Upper lobe of right lung (tissue), 1 donor: ENCODE data around the gene DNAJB12. TPM values are rescaled to one million over a fixed set of nuclear protein-coding genes. Genes with fewer than 3 reads are reported as not detected.
"Not testable (repeated sequence)": the region's sequence is repeated elsewhere in the genome, so short reads cannot be mapped to it uniquely, and the experiment has no call there.

ENCODE experiments used
- ATAC-seq: fragments of 200-7000 bp; cut with Tn5 transposase; one replicate; pipeline ENCODE4 v1.9.1; 2020; ENCODE audit warnings: mild to moderate bottlenecking, moderate library complexity
- DNase-seq: peaks from one replicate; pipeline ENCODE4 v3.0.0-alpha.2; 2020
- H3K27ac ChIP-seq: fragments of 200-600 bp; one replicate; pipeline ENCODE4 v1.8.0; 2022
- H3K27me3 ChIP-seq: fragments of 200-600 bp; one replicate; pipeline ENCODE4 v1.8.0; 2022; ENCODE audit warnings: mild to moderate bottlenecking
- H3K36me3 ChIP-seq: fragments of 200-600 bp; one replicate; pipeline ENCODE4 v1.8.0; 2022
- H3K4me1 ChIP-seq: fragments of 200-600 bp; one replicate; pipeline ENCODE4 v1.8.0; 2022
- H3K4me3 ChIP-seq: fragments of 200-600 bp; one replicate; pipeline ENCODE4 v1.8.0; 2022; ENCODE audit warnings: mild to moderate bottlenecking
- H3K9me3 ChIP-seq: fragments of 200-600 bp; one replicate; pipeline ENCODE4 v1.8.0; 2022
- CTCF ChIP-seq: fragments of 200-600 bp; IDR thresholded peaks from one replicate; pipeline ENCODE4 v1.8.0; 2022; ENCODE audit warnings: antibody characterized with exemption
- intact Hi-C: fragments of 100-400 bp; cut with DNase I; formaldehyde crosslinking; loops from one replicate; pipeline ENCODE4 v1.11.0; 2022
- total RNA-seq: library from RNA; stranded (reverse); fragmentation: NEBNext Ultra II Directional; extraction: Animal tissue kit (Norgen Biotek cat#: 25700); gene quantifications from one replicate; pipeline ENCODE4 v1.2.1, GENCODE V29; 2021
- donor health status: DM: no; HTN: yes; CAD: no; lungs with severe emphysema.

Gene DNAJB12
- total RNA-seq, 1 donor from 2014 or later = 39.9 TPM

GRCh38 chr10:72328829-72329204 is 25.9 kb downstream of the DNAJB12 start:
- ATAC-seq = no peak
- no peak for DNase-seq
- Histone ChIP-seq H3K4me3 (no peak overlapping the region), H3K27me3 (no peaks in the 10 kb centered on the region), H3K4me1 (peaks cover 75% of the 10 kb centered on the region), H3K27ac (peak overlapping the region; percentile 94), H3K9me3 (no peaks in the 10 kb centered on the region), H3K36me3 (peaks cover 4% of the 10 kb centered on the region)
- no peak for TF ChIP-seq CTCF
- intact Hi-C loops = loop anchor here (10.0 kb wide), 1 partner anchor 104 kb away; no protein-coding TSS in a partner anchor

GRCh38 chr10:72328045-72328828 is 26.5 kb downstream of the DNAJB12 start:
- no peaks in the 10 kb centered on the region for H3K9me3 ChIP-seq

GRCh38 chr10:72326665-72327603 is 27.8 kb downstream of the DNAJB12 start:
- DNase-seq, H3K27me3 ChIP-seq, ATAC-seq, H3K36me3 ChIP-seq, H3K27ac ChIP-seq, H3K9me3 ChIP-seq: not testable (repeated sequence)
- intact Hi-C loops = loop anchor here (10.0 kb wide), 1 partner anchor 102 kb away; no protein-coding TSS in a partner anchor
- Histone ChIP-seq H3K4me3 (peak overlapping the region; percentile 16), H3K4me1 (peaks cover 66% of the 10 kb centered on the region)

More at GRCh38 chr10:72328045-72328828, 26.5 kb downstream of the DNAJB12 start:
- Histone ChIP-seq H3K27ac (peak overlapping the region; percentile 94), H3K4me1 (peaks cover 73% of the 10 kb centered on the region), H3K36me3 (no peaks in the 10 kb centered on the region), H3K27me3 (no peaks in the 10 kb centered on the region), H3K4me3 (no peak overlapping the region)
- peak; percentile 83 for DNase-seq
- TF ChIP-seq CTCF = peak; percentile 66
- peak; percentile 31 for ATAC-seq
- intact Hi-C loops = loop anchor here (10.0 kb wide), 1 partner anchor 103 kb away; no protein-coding TSS in a partner anchor

- not testable (repeated sequence) for H3K36me3 ChIP-seq, H3K4me3 ChIP-seq, H3K27me3 ChIP-seq, H3K9me3 ChIP-seq
- peak overlapping the region; percentile 74 for H3K27ac ChIP-seq
- peak; percentile 15 for ATAC-seq
- peaks cover 63% of the 10 kb centered on the region for H3K4me1 ChIP-seq
- peak; percentile 81 for DNase-seq
- intact Hi-C loops = loop anchor here (10.0 kb wide), 1 partner anchor 101 kb away; no protein-coding TSS in a partner anchor
These were observed 29.2 kb downstream of the DNAJB12 start for GRCh38 chr10:72325243-72326175.

- no peak for TF ChIP-seq CTCF
- Histone ChIP-seq H3K36me3 (no peaks in the 10 kb centered on the region), H3K27ac (no peak overlapping the region), H3K4me3 (no peak overlapping the region), H3K9me3 (no peaks in the 10 kb centered on the region), H3K4me1 (peaks cover 64% of the 10 kb centered on the region), H3K27me3 (no peaks in the 10 kb centered on the region)
- no peak for ATAC-seq
- intact Hi-C loops = loop anchor here (10.0 kb wide), 1 partner anchor 99 kb away; no protein-coding TSS in a partner anchor
- no peak for DNase-seq
These were observed 30.9 kb downstream of the DNAJB12 start for GRCh38 chr10:72323771-72324191.
